HEK293 (cell line): ENCODE results near the gene MCUR1.

Source experiments
- FEZF1 ChIP-seq: fragments of 450-650 bp; formaldehyde crosslinking; IDR thresholded peaks from 2 replicates; pipeline ENCODE4 v1.5.1; 2016; ENCODE audit warnings: missing biosample characterization, missing genetic modification characterization
- HOXC10 ChIP-seq: sonication (generic); formaldehyde crosslinking; IDR thresholded peaks from 2 replicates; pipeline ENCODE4 v1.8.1; 2023; ENCODE audit warnings: mild to moderate bottlenecking, missing genetic modification reagents
- MYNN ChIP-seq: fragments of 450-650 bp; formaldehyde crosslinking; IDR thresholded peaks from 2 replicates; pipeline ENCODE4 v1.5.1; 2016; ENCODE audit warnings: missing biosample characterization, missing genetic modification characterization, borderline replicate concordance
- REPIN1 ChIP-seq: fragments of 450-650 bp; formaldehyde crosslinking; IDR thresholded peaks from 2 replicates; pipeline ENCODE4 v1.5.1; 2017; ENCODE audit warnings: missing biosample characterization, missing genetic modification characterization, low read depth
- TRIM28 ChIP-seq: IDR thresholded peaks from 2 replicates; pipeline ENCODE4 v1.6.1; 2011; ENCODE audit warnings: low read length, control low read depth, borderline replicate concordance
- WT1 ChIP-seq: fragments of 450-650 bp; formaldehyde crosslinking; IDR thresholded peaks from 2 replicates; pipeline ENCODE4 v1.5.1; 2016; ENCODE audit warnings: missing biosample characterization, missing genetic modification characterization
- ZBTB48 ChIP-seq: fragments of 450-650 bp; formaldehyde crosslinking; IDR thresholded peaks from 2 replicates; pipeline ENCODE4 v1.5.1; 2016; ENCODE audit warnings: missing biosample characterization, missing genetic modification characterization
- ZNF324 ChIP-seq: fragments of 450-650 bp; formaldehyde crosslinking; IDR thresholded peaks from 2 replicates; pipeline ENCODE4 v1.5.1; 2016; ENCODE audit warnings: missing biosample characterization, missing genetic modification characterization
- ZNF404 ChIP-seq: fragments of 450-650 bp; formaldehyde crosslinking; IDR thresholded peaks from 2 replicates; pipeline ENCODE4 v1.5.1; 2017; ENCODE audit warnings: missing biosample characterization, missing genetic modification characterization
- ZNF501 ChIP-seq: fragments of 450-650 bp; formaldehyde crosslinking; IDR thresholded peaks from 2 replicates; pipeline ENCODE4 v1.5.1; 2016; ENCODE audit warnings: missing biosample characterization, missing genetic modification characterization
- TF ChIP-seq, protein P1 (sequence below): fragments of 450-650 bp; formaldehyde crosslinking; IDR thresholded peaks from 2 replicates; pipeline ENCODE4 v1.5.1; 2016; ENCODE audit warnings: missing biosample characterization, missing genetic modification characterization
- TF ChIP-seq, protein P2 (sequence below): fragments of 450-650 bp; formaldehyde crosslinking; IDR thresholded peaks from 2 replicates; pipeline ENCODE4 v1.5.1; 2016; ENCODE audit warnings: missing biosample characterization, missing genetic modification characterization
- TF ChIP-seq, protein P3 (sequence below): sonication (generic); formaldehyde crosslinking; IDR thresholded peaks from 2 replicates; pipeline ENCODE4 v1.8.1; 2022; ENCODE audit warnings: mild to moderate bottlenecking, moderate library complexity, missing genetic modification reagents
- TF ChIP-seq, protein P4 (sequence below): fragments of 450-650 bp; formaldehyde crosslinking; IDR thresholded peaks from 2 replicates; pipeline ENCODE4 v1.5.1; 2016; ENCODE audit warnings: missing biosample characterization, missing genetic modification characterization

DNA sequence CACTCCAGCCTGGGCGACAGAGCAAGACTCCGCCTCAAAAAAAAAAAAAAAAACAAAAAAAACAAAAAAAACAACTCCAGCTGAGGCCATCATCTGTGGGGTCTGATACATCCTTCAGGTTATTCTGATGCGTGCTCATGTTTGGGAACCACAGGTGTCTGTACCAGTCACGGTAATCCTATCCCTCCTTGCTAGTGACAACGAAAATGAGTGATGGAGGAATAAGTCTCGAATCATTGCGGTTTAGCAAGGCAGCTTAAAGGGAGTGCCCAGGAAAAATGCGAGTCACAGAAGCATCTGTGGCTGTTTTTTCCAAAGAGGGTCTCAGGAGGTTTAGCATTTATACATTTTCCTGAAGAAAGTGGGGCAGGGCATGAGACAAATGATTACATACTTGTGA is 48.8 kb downstream of the MCUR1 start:
- TF ChIP-seq FEZF1: no peak
- TF ChIP-seq, protein P1, sequence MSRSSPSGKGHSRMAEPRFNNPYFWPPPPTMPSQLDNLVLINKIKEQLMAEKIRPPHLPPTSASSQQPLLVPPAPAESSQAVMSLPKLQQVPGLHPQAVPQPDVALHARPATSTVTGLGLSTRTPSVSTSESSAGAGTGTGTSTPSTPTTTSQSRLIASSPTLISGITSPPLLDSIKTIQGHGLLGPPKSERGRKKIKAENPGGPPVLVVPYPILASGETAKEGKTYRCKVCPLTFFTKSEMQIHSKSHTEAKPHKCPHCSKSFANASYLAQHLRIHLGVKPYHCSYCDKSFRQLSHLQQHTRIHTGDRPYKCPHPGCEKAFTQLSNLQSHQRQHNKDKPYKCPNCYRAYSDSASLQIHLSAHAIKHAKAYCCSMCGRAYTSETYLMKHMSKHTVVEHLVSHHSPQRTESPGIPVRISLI (tag by site-specific recombination): peak; percentile 61; the same call in 1 of the 2 replicates
- TF ChIP-seq, protein P2, sequence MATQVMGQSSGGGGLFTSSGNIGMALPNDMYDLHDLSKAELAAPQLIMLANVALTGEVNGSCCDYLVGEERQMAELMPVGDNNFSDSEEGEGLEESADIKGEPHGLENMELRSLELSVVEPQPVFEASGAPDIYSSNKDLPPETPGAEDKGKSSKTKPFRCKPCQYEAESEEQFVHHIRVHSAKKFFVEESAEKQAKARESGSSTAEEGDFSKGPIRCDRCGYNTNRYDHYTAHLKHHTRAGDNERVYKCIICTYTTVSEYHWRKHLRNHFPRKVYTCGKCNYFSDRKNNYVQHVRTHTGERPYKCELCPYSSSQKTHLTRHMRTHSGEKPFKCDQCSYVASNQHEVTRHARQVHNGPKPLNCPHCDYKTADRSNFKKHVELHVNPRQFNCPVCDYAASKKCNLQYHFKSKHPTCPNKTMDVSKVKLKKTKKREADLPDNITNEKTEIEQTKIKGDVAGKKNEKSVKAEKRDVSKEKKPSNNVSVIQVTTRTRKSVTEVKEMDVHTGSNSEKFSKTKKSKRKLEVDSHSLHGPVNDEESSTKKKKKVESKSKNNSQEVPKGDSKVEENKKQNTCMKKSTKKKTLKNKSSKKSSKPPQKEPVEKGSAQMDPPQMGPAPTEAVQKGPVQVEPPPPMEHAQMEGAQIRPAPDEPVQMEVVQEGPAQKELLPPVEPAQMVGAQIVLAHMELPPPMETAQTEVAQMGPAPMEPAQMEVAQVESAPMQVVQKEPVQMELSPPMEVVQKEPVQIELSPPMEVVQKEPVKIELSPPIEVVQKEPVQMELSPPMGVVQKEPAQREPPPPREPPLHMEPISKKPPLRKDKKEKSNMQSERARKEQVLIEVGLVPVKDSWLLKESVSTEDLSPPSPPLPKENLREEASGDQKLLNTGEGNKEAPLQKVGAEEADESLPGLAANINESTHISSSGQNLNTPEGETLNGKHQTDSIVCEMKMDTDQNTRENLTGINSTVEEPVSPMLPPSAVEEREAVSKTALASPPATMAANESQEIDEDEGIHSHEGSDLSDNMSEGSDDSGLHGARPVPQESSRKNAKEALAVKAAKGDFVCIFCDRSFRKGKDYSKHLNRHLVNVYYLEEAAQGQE: no peak
- TF ChIP-seq WT1 (tag by site-specific recombination): no peak
- TF ChIP-seq, protein P3, sequence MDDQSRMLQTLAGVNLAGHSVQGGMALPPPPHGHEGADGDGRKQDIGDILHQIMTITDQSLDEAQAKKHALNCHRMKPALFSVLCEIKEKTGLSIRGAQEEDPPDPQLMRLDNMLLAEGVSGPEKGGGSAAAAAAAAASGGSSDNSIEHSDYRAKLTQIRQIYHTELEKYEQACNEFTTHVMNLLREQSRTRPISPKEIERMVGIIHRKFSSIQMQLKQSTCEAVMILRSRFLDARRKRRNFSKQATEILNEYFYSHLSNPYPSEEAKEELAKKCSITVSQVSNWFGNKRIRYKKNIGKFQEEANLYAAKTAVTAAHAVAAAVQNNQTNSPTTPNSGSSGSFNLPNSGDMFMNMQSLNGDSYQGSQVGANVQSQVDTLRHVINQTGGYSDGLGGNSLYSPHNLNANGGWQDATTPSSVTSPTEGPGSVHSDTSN (CRISPR knock-in tag): no peak
- TF ChIP-seq, protein P4, sequence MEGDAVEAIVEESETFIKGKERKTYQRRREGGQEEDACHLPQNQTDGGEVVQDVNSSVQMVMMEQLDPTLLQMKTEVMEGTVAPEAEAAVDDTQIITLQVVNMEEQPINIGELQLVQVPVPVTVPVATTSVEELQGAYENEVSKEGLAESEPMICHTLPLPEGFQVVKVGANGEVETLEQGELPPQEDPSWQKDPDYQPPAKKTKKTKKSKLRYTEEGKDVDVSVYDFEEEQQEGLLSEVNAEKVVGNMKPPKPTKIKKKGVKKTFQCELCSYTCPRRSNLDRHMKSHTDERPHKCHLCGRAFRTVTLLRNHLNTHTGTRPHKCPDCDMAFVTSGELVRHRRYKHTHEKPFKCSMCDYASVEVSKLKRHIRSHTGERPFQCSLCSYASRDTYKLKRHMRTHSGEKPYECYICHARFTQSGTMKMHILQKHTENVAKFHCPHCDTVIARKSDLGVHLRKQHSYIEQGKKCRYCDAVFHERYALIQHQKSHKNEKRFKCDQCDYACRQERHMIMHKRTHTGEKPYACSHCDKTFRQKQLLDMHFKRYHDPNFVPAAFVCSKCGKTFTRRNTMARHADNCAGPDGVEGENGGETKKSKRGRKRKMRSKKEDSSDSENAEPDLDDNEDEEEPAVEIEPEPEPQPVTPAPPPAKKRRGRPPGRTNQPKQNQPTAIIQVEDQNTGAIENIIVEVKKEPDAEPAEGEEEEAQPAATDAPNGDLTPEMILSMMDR: no peak
- no peak for TF ChIP-seq ZNF324 (tag by site-specific recombination)
- TF ChIP-seq ZBTB48 (tag by site-specific recombination): no peak
- TF ChIP-seq ZNF501 (tag by site-specific recombination): no peak
- TF ChIP-seq REPIN1 (tag by site-specific recombination): no peak
- no peak for TF ChIP-seq TRIM28
- no peak for TF ChIP-seq MYNN (tag by site-specific recombination)
- TF ChIP-seq HOXC10 (CRISPR knock-in tag): no peak
- TF ChIP-seq ZNF404 (tag by site-specific recombination): no peak
